ENCODE measurements around the gene PDGFRB. TPM values are rescaled to one million over a fixed set of nuclear protein-coding genes. Genes with fewer than 3 reads are reported as not detected.

The PDGFRB gene
- polyA plus RNA-seq, 1 donor from 2014 or later, result not detected

- H3K27ac ChIP-seq (ENCODE audit: low read length), result no peak overlapping the region
- no peaks in the 10 kb centered on the region for H3K79me2 ChIP-seq (replicated peaks; ENCODE audit: insufficient read depth, low read length)
- no peaks in the 10 kb centered on the region for H3F3A ChIP-seq (ENCODE audit: insufficient read depth, low read length, poor library complexity, severe bottlenecking)
- no peaks in the 10 kb centered on the region for H3K27me3 ChIP-seq (ENCODE audit: insufficient read depth, low read depth, low read length)
- no peaks in the 10 kb centered on the region for H3K36me3 ChIP-seq (ENCODE audit: insufficient read depth, low read length)
- H3K9ac ChIP-seq (ENCODE audit: low read length), result no peak overlapping the region
- H3K4me2 ChIP-seq (ENCODE audit: low read length), result no peak overlapping the region
- no peak overlapping the region for H3K4me3 ChIP-seq (ENCODE audit: low read length)
- TF ChIP-seq POLR2AphosphoS5 (IDR thresholded peaks at IDR 0.05), result no peak
- TF ChIP-seq EZH2 (IDR thresholded peaks at IDR 0.05; ENCODE audit: borderline replicate concordance, insufficient read depth, low read length, poor library complexity, severe bottlenecking), result no peak
- no peak for TF ChIP-seq EP300 (conservative IDR thresholded peaks at IDR 0.05; ENCODE audit: poor library complexity, severe bottlenecking)
- no peak for TF ChIP-seq CTCF (IDR thresholded peaks at IDR 0.05; ENCODE audit: poor library complexity, severe bottlenecking)
- no peak for TF ChIP-seq REST (IDR thresholded peaks at IDR 0.05; ENCODE audit: borderline replicate concordance)
- no peak for TF ChIP-seq TAF1 (IDR thresholded peaks at IDR 0.05; ENCODE audit: low read depth)
- no peak for TF ChIP-seq RAD21 (conservative IDR thresholded peaks at IDR 0.05)
- TF ChIP-seq SMC3 (conservative IDR thresholded peaks at IDR 0.05; ENCODE audit: poor library complexity), result no peak
- no peak for TF ChIP-seq MXI1 (conservative IDR thresholded peaks at IDR 0.05; ENCODE audit: poor library complexity, severe bottlenecking)
- no peaks in the 10 kb centered on the region for H4K20me1 ChIP-seq (ENCODE audit: insufficient read depth)
- H3K9me2 ChIP-seq (ENCODE audit: insufficient read depth, low read length), result no peaks in the 10 kb centered on the region
- H3K9me3 ChIP-seq (ENCODE audit: low read length), result no peaks in the 10 kb centered on the region
- no peak overlapping the region for H2AFZ ChIP-seq (ENCODE audit: low read depth, low read length)
Measured at GRCh38 chr5:150122536-150123481, 32.8 kb downstream of the PDGFRB start.

- H4K20me1 ChIP-seq (ENCODE audit: insufficient read depth), result no peaks in the 10 kb centered on the region
- H3K9ac ChIP-seq (ENCODE audit: low read length), result no peak overlapping the region
- no peaks in the 10 kb centered on the region for H3F3A ChIP-seq (ENCODE audit: insufficient read depth, low read length, poor library complexity, severe bottlenecking)
- H3K27me3 ChIP-seq (ENCODE audit: insufficient read depth, low read depth, low read length), result no peaks in the 10 kb centered on the region
- H3K4me3 ChIP-seq (ENCODE audit: low read length), result no peak overlapping the region
- no peaks in the 10 kb centered on the region for H3K9me2 ChIP-seq (ENCODE audit: insufficient read depth, low read length)
- H2AFZ ChIP-seq (ENCODE audit: low read depth, low read length), result no peak overlapping the region
- TF ChIP-seq CTCF (IDR thresholded peaks at IDR 0.05; ENCODE audit: poor library complexity, severe bottlenecking) (no peak), POLR2AphosphoS5 (IDR thresholded peaks at IDR 0.05) (no peak), EP300 (conservative IDR thresholded peaks at IDR 0.05; ENCODE audit: poor library complexity, severe bottlenecking) (no peak), SMC3 (conservative IDR thresholded peaks at IDR 0.05; ENCODE audit: poor library complexity) (no peak), RAD21 (conservative IDR thresholded peaks at IDR 0.05) (no peak), EZH2 (IDR thresholded peaks at IDR 0.05; ENCODE audit: borderline replicate concordance, insufficient read depth, low read length, poor library complexity, severe bottlenecking) (no peak), MXI1 (conservative IDR thresholded peaks at IDR 0.05; ENCODE audit: poor library complexity, severe bottlenecking) (no peak), REST (IDR thresholded peaks at IDR 0.05; ENCODE audit: borderline replicate concordance) (no peak)
- no peaks in the 10 kb centered on the region for H3K79me2 ChIP-seq (replicated peaks; ENCODE audit: insufficient read depth, low read length)
- no peak overlapping the region for H3K4me2 ChIP-seq (ENCODE audit: low read length)
- no peak overlapping the region for H3K27ac ChIP-seq (ENCODE audit: low read length)
- H3K36me3 ChIP-seq (ENCODE audit: insufficient read depth, low read length), result no peaks in the 10 kb centered on the region
- H3K9me3 ChIP-seq (ENCODE audit: low read length), result no peaks in the 10 kb centered on the region
Measured at GRCh38 chr5:150122158-150122510, 33.5 kb downstream of the PDGFRB start.

All from neural cell (in vitro differentiated cells).